Measurements from ENCODE around the gene CORO7.
A peak's percentile ranks its signal among the peaks of the same experiment; 100 is the strongest.

The CORO7 gene

DNA sequence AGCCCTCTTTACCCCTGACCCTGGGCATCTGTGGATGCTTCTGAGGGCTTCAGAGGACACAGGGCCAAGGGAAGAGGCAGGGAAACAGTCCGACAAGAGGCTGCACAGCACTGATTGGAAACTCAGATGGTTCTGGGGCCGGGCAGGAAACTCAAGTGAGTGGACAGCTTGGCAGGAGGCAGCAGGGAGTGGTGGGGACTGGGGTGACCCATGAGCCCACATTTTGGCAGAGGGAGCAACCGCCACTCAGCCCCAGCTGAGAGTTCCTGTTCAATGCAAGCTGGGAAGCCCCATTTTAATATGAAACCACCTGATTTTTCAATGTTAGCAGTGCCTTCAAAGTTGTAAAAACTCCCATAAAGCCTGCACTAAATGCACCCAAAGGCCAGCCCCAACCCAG lies 46.2 kb downstream of the CORO7 start:
- H3K27me3 Mint-ChIP-seq: no peaks in the 10 kb centered on the region
- DNase-seq (ENCODE audit: low spot score in 2 of 2): no peak
- ATAC-seq (ENCODE audit: low read depth): no peak
- no peaks in the 10 kb centered on the region for H3K9me3 Mint-ChIP-seq
- H3K4me1 Mint-ChIP-seq: peaks cover 28% of the 10 kb centered on the region
- H3K36me3 Mint-ChIP-seq: peaks cover 9% of the 10 kb centered on the region
- no peak overlapping the region for H3K4me3 Mint-ChIP-seq
- peak overlapping the region; percentile 18 for H3K27ac Mint-ChIP-seq

DNA sequence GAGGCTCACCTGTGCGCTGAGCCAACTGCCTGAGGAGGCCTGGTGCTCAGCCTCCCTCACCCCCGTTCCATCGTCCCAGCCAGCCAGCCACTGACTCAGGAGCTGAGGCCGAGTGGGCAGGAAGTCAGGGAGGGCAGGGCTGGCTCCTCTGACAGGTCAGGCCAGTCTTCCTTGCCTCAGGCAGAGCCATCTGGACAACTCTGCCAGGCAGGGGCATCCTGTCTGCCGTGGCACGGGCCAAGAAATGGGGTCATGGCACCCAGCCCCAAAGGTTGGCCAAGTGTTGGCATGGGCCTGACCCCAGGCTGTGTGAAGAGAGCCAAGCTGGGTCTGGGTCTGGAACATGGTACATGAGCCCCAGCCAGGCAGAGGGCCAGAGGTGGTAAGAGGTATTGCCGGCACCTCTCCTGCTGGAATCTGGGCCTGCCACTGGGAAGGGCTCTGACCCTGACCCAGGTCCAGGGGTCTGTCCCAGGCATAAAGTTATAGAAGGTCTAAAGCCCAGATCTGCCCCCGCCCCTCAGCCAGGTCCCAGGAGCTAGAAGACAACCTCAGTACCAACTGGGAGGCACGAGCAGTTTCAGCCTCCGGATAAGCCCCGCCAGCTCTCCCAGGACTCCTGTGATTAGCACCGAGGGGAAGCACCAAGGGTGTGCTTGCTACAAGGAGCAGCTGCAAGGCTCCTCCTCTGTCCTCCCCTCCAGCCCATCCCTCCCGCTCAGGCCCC lies 47.2 kb downstream of the CORO7 start:
- peaks cover 36% of the 10 kb centered on the region for H3K4me1 Mint-ChIP-seq
- peaks cover 8% of the 10 kb centered on the region for H3K36me3 Mint-ChIP-seq
- H3K9me3 Mint-ChIP-seq: no peaks in the 10 kb centered on the region
- ATAC-seq (ENCODE audit: low read depth) (no peak), DNase-seq (ENCODE audit: low spot score in 2 of 2) (no peak)
- H3K4me3 Mint-ChIP-seq: no peak overlapping the region
- no peaks in the 10 kb centered on the region for H3K27me3 Mint-ChIP-seq
- no peak overlapping the region for H3K27ac Mint-ChIP-seq

DNA sequence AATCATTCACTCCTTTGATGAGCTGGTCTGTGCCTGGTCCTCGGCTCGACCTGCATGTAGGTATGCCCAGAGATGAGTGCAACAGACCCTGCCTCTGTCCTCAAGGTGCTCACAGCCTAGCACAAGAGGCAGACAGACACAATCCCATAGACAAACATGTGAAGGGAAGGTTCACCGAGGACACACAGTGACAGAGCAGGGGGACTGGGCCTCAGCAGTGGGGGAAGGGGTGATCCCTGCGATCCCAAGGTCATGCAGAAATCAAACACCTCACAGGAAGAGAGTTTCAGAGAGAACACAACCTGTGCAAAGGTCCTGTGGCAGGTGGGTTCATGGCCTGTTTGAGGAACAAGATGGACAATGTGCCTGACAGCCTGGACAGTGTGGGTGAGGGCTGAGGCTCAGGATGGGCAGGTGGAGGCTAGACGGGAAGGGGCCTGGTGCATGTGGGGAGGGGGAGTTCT lies 49.0 kb downstream of the CORO7 start:
- Mint-ChIP-seq H3K27ac (no peak overlapping the region), H3K4me3 (no peak overlapping the region), H3K36me3 (peaks cover 11% of the 10 kb centered on the region), H3K9me3 (no peaks in the 10 kb centered on the region), H3K27me3 (no peaks in the 10 kb centered on the region), H3K4me1 (peaks cover 36% of the 10 kb centered on the region)
- ATAC-seq (ENCODE audit: low read depth) (no peak), DNase-seq (ENCODE audit: low spot score in 2 of 2) (no peak)

DNA sequence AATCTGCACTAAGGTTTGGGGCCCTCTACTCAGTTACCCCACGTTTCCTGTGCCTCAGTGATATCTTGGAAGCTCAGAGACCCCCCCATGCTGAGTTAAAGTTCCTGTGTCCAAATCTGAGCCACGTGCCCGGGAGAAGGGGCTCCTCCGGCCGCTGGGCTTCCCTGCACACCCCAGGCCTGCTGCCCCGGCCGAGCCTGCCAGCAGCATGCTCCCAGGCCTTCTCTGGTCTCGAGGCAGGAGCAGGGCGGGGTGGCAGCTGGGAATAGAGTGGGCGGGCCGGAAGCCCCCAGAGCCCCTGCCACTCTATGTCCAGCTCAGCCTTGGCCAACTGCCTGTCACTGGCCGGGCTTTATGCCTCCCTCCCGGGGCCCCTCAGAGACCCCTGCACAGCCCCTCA lies 50.4 kb downstream of the CORO7 start:
- Mint-ChIP-seq H3K27ac (peak overlapping the region; percentile 55), H3K36me3 (peaks cover 14% of the 10 kb centered on the region), H3K4me1 (peaks cover 36% of the 10 kb centered on the region), H3K27me3 (no peaks in the 10 kb centered on the region), H3K4me3 (no peak overlapping the region), H3K9me3 (no peaks in the 10 kb centered on the region)
- ATAC-seq (ENCODE audit: low read depth) (no peak), DNase-seq (ENCODE audit: low spot score in 2 of 2) (no peak)

DNA sequence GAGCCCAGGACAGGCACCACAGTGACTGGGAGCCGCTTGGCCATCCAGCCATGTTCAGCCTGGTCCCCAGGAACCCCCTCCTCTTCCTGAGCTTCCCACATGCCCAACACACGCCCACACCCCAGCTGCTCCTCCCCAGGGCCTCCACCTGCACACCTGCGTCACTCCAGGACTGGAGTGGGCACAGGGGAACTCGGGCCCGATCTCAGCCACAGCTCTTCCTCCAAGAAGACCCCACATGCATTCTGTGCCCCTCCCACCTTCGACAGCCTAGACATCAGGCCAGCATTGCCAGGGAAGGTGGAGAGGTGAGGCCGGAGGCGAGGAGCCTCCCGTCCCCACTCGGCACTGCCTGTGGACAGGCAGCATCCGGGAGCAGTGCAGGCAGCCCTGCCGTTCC lies 50.8 kb downstream of the CORO7 start:
- no peaks in the 10 kb centered on the region for H3K9me3 Mint-ChIP-seq
- ATAC-seq (ENCODE audit: low read depth) (no peak), DNase-seq (ENCODE audit: low spot score in 2 of 2) (no peak)
- H3K36me3 Mint-ChIP-seq: peaks cover 16% of the 10 kb centered on the region
- peak overlapping the region; percentile 19 for H3K4me3 Mint-ChIP-seq
- H3K27ac Mint-ChIP-seq: peak overlapping the region; percentile 55
- H3K27me3 Mint-ChIP-seq: no peaks in the 10 kb centered on the region
- peaks cover 39% of the 10 kb centered on the region for H3K4me1 Mint-ChIP-seq

DNA sequence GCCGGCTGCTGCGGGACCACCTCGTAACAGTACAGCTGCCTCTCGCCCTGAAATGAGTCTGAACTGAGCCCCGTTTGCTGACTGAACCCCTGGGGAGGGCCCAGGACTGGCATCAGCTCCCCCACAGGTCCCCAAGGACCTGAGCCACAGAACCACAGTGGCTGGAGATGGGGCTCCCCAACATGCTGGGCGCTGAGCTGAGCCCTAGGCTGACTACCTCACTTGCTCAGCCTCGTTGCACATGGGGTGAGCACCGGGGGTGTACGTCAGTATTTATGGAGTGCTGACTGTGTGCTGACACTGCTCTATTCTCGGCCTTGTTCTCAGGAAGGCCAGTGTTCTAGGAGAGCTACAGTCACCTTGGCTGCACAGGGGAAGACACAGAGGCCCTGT lies 51.4 kb downstream of the CORO7 start:
- peak; percentile 73 to 77 for DNase-seq (ENCODE audit: low spot score in 2 of 2)
- H3K9me3 Mint-ChIP-seq: no peaks in the 10 kb centered on the region
- H3K36me3 Mint-ChIP-seq: peaks cover 19% of the 10 kb centered on the region
- no peaks in the 10 kb centered on the region for H3K27me3 Mint-ChIP-seq
- H3K27ac Mint-ChIP-seq: peak overlapping the region; percentile 16
- peak; percentile 91 for ATAC-seq (ENCODE audit: low read depth)
- H3K4me3 Mint-ChIP-seq: peak overlapping the region; percentile 35
- peaks cover 41% of the 10 kb centered on the region for H3K4me1 Mint-ChIP-seq

DNA sequence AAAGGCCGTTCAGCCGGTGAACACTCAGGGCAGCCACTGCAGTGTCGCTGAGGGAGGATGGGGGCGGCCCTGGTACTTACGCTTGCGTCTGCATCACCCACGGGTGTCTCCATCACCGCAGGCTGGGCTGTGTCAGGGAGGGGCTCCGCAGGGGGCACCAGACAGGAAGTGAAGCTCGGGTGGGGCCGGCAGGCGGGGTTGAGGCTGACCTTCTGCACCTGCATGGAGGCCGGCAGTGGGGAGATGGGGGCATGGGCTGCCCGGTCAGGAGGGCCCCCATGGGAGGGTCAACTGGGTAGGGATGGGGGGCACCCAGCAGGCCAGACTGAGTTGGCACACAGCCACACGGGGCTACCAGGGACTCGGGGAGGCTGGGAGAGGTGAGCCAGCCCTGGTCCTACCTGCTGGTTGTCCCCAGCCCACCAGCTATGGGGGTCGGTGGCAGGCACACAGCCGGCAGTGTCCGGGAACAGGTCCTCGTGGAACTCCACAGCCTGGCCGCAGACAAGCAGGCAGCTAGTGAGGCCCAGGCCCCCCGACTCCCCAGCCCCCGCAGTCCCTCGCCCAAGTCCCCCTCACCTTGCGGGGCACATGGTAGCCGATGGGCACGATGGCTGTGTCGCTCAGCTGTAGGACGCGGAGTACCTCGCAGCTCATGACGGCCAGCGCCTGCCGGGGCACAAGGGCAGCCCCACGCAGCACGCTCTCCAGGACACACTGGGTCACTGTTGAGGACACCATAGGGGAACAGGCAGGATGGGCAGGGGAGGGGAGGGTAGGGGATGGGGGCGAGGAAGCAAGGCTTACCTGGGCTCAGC lies 52.0 kb downstream of the CORO7 start:
- Mint-ChIP-seq H3K9me3 (no peaks in the 10 kb centered on the region), H3K4me3 (peak overlapping the region; percentile 67), H3K27me3 (no peaks in the 10 kb centered on the region), H3K36me3 (peaks cover 22% of the 10 kb centered on the region), H3K27ac (peak overlapping the region; percentile 33), H3K4me1 (peaks cover 46% of the 10 kb centered on the region)
- DNase-seq (ENCODE audit: low spot score in 2 of 2) (peak; percentile 57 to 62), ATAC-seq (ENCODE audit: low read depth) (peak; percentile 65)

DNA sequence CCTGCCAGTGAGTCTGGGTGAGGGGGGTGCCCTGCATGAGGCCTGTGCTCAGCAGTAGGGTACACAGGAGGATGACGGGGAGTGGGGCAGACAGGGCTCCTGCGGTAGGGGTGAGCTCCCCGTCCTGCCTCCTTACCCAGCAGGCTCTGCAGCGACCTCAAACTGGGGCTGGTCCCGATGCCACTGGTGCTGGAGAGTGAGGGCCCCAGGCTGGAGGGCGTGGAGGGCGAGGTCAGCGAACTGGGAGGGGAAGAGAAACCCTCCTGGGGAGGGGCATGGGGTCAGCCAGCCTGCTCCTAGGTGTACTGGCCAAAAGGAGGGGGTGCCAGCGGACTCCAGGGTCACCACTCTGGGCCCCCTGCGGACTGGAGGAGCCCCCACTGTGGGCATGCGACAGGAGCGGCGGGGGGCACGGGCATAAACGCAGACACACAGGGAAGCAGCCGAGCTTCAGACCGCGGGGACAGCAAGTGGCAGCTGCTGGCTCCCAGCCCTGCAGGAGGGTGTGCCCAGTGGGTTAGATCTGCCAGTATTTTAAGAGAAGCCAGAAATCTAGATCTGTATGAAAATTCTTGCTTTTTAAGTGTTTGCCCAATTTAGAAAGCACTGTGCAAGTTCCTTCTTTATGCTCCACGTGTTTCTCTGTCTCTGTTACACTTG lies 53.8 kb downstream of the CORO7 start:
- Mint-ChIP-seq H3K4me3 (no peak overlapping the region), H3K27ac (no peak overlapping the region), H3K36me3 (peaks cover 25% of the 10 kb centered on the region)

DNA sequence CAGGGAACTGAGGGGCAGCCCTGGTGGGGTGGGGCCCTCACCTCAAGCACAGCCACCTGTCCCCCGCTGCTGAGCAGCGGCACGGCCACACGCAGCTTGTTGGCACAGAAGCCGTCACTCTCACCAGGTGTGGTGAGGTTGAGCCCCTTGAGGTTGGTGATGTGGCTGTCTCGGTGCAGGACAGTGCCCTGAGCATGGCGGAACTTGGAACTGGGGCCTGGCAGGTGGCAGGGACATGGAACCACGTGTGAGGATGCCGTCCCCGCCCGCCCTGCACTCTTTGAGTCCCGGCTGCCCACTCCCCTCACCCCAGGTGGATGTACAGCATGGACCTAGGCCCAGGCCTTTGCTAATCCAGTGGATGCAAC lies 54.5 kb downstream of the CORO7 start:
- H3K36me3 Mint-ChIP-seq: peaks cover 21% of the 10 kb centered on the region
- no peaks in the 10 kb centered on the region for H3K9me3 Mint-ChIP-seq
- ATAC-seq (ENCODE audit: low read depth) (no peak), DNase-seq (ENCODE audit: low spot score in 2 of 2) (no peak)
- H3K4me1 Mint-ChIP-seq: peaks cover 40% of the 10 kb centered on the region
- no peak overlapping the region for H3K27ac Mint-ChIP-seq
- H3K4me3 Mint-ChIP-seq: no peak overlapping the region
- no peaks in the 10 kb centered on the region for H3K27me3 Mint-ChIP-seq

More for the DNA sequence above, 53.8 kb downstream of the CORO7 start:
- Mint-ChIP-seq H3K9me3 (no peaks in the 10 kb centered on the region), H3K27me3 (no peaks in the 10 kb centered on the region), H3K4me1 (peaks cover 45% of the 10 kb centered on the region)
- DNase-seq (ENCODE audit: low spot score in 2 of 2) (no peak), ATAC-seq (ENCODE audit: low read depth) (no peak)

DNA sequence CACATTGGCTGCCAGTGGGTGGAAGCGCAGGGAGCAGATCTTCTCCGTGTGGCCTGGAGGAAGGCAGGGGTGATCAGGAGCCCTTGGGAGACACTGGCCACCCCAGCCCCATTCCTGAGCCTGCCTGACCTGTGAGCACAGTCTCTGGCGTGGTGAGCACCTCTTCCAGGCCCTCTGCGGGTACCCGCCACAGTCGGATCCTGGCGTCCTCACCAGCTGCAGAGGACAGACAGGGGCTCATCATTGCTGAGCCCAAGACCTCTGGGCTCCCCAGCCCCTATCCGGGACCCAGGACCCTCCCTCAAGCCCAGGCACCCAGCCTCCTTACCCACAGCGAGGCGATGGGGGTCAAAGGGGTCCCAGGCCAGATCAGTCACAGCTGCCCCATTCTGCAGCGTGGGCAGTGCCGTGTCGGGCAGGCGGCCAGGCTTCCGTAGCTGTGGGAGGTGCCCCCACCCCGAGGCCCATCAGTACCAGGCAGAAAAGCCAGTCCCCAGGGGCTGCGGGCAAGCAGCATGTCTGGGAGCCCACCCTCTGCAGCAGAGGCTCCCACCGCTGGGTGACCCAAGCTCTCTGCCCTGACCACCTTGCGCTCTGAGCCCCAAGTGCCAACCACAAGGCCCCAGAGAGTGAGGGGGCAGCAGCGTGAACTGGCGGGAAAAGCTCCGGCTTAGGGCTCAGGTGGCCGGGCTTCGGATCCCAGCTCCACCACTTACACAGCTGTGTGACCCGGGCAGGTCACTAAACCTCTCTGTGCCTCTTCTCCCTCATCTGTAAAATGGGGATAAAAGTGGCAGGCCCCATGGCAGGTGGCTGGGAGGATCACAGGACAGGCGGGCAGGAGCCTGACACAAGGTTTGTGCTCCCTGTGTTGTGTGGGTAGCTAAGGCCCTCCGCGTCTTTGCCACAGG lies 55.1 kb downstream of the CORO7 start:
- no peak overlapping the region for H3K27ac Mint-ChIP-seq
- peaks cover 34% of the 10 kb centered on the region for H3K4me1 Mint-ChIP-seq
- DNase-seq (ENCODE audit: low spot score in 2 of 2) (no peak), ATAC-seq (ENCODE audit: low read depth) (no peak)
- H3K9me3 Mint-ChIP-seq: no peaks in the 10 kb centered on the region
- H3K36me3 Mint-ChIP-seq: peaks cover 21% of the 10 kb centered on the region
- H3K4me3 Mint-ChIP-seq: no peak overlapping the region
- no peaks in the 10 kb centered on the region for H3K27me3 Mint-ChIP-seq

DNA sequence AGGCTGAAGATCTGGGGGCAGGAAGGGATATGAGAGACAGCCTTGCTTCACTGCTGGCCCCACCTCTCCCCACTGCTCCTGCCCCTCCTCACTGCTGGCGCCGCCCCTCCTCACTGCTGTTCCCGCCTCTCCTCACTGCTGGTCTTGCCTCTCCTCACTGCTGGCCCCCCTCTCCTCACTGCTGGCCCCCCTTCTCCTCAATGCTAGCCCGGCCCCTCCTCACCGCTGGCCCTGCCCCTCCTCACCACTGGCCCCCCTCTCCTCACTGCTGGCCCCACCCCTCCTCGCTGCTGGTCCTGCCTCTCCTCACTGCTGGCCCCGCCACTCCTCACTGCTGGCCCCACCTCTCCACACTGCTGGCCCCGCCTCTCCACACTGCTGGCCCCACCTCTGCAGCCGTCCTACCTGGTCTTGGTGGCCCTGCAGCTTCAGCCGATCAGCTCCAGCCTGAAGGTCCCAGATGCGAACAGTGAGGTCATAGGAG lies 55.8 kb downstream of the CORO7 start:
- no peak overlapping the region for H3K4me3 Mint-ChIP-seq
- no peaks in the 10 kb centered on the region for H3K27me3 Mint-ChIP-seq
- H3K27ac Mint-ChIP-seq: no peak overlapping the region
- H3K9me3 Mint-ChIP-seq: no peaks in the 10 kb centered on the region
- H3K4me1 Mint-ChIP-seq: peaks cover 32% of the 10 kb centered on the region
- DNase-seq (ENCODE audit: low spot score in 2 of 2) (no peak), ATAC-seq (ENCODE audit: low read depth) (no peak)
- peaks cover 21% of the 10 kb centered on the region for H3K36me3 Mint-ChIP-seq

DNA sequence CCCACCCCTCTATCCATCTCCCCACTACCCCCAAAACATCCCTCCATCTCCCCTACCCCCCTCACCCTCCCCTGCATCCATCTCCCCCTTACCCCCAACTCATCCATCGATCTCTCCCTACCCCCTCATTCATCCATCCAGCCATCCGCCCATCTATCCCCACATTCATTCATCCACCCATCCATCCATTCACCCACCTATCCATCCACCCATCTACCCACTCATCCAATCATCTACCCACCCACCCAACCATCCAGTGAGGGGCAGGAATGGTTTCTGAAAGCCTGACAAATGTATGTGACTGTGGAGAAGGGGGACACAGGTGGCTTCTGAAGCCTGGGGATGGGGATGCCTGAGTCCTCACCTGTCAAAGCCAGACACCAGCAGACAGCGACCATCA lies 56.5 kb downstream of the CORO7 start:
- Mint-ChIP-seq H3K27me3 (no peaks in the 10 kb centered on the region), H3K9me3 (no peaks in the 10 kb centered on the region), H3K27ac (no peak overlapping the region), H3K4me3 (no peak overlapping the region), H3K4me1 (peaks cover 25% of the 10 kb centered on the region), H3K36me3 (peaks cover 22% of the 10 kb centered on the region)
- no peak for ATAC-seq (ENCODE audit: low read depth)
- no peak for DNase-seq (ENCODE audit: low spot score in 2 of 2)

DNA sequence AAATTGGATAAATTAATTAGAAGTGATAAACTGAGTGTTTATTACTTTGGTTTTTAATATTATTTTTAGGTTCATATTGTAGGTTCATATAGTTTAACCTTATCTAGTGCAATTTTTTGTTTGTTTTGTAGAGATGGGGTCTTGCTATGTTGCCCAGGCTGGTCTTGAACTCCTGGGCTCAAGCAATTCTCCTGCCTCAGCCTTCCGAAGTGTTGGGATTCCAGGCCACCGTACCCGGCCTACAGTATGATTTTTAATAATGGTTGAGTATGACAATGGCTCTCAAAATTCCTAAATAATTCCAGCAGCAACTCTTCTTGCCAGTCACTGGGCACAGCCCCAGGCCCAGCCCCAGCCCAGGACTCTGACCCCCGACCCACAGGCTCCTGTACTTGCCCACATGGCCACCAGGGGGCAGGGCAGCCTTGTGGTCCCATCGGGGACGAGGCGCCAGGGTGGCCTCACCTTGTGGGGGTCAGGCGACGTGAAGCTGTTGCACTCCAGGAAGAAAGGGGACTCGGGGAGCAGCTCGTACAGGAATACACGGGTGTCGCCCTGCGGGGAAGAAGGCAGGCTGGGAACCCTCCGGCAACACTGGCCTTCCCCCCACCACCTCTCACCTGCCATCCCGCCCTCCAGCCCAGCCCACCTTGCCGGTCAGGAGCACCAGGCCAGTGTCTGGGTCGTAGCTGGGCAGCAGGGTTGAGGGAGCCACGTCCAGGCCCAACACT lies 57.4 kb downstream of the CORO7 start:
- Mint-ChIP-seq H3K9me3 (no peaks in the 10 kb centered on the region), H3K27me3 (no peaks in the 10 kb centered on the region), H3K27ac (no peak overlapping the region), H3K4me1 (peaks cover 21% of the 10 kb centered on the region), H3K4me3 (no peak overlapping the region), H3K36me3 (peaks cover 23% of the 10 kb centered on the region)
- DNase-seq (ENCODE audit: low spot score in 2 of 2) (peak; percentile 68 to 79), ATAC-seq (ENCODE audit: low read depth) (peak; percentile 76)

Data from memory B cell (primary cell).